ENCODE results near the gene CMC1.

DNA sequence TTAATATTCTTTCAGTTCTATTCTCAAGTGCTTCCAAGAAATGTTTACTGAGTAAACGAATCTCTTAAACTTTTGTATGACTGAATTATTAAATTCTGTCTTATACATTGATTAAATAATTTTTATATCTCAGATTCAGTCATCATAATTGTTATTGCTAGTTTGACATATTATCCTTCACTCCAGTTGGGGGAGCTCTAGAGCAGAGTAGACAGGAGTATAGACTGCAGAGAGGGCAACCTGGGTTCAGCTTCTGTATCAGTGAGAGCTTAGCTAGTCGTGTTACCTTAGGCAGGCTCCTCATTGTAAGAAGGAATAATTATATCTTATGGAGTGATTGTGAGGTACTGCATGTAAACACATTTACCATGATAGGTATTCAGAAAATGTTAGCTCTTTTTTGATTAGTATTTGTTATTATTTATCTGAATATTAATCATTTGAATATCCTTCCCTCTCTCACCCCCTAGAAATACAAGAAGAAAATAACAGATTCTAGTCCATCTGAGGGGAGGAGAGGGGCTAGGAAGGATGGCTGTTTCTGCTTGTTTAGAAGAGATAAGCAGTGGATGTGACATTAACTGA lies 76.1 kb downstream of the CMC1 start:
- TF ChIP-seq POLR2A (IDR thresholded peaks at IDR 0.05): no peak
- TF ChIP-seq, protein P1, sequence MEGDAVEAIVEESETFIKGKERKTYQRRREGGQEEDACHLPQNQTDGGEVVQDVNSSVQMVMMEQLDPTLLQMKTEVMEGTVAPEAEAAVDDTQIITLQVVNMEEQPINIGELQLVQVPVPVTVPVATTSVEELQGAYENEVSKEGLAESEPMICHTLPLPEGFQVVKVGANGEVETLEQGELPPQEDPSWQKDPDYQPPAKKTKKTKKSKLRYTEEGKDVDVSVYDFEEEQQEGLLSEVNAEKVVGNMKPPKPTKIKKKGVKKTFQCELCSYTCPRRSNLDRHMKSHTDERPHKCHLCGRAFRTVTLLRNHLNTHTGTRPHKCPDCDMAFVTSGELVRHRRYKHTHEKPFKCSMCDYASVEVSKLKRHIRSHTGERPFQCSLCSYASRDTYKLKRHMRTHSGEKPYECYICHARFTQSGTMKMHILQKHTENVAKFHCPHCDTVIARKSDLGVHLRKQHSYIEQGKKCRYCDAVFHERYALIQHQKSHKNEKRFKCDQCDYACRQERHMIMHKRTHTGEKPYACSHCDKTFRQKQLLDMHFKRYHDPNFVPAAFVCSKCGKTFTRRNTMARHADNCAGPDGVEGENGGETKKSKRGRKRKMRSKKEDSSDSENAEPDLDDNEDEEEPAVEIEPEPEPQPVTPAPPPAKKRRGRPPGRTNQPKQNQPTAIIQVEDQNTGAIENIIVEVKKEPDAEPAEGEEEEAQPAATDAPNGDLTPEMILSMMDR (IDR thresholded peaks at IDR 0.05): peak in 5 of 6 experiments; percentile 23 to 65 (median 61)

Measured in Peyer's patch (tissue), 4 donors.